ENCODE measurements around the gene SPINK2.

- TF ChIP-seq CTCF (conservative IDR thresholded peaks at IDR 0.05; ENCODE audit: low read depth, low read length) (no peak), CEBPB (IDR thresholded peaks at IDR 0.05; ENCODE audit: low read depth, low read length) (no peak), USF2 (IDR thresholded peaks at IDR 0.05; ENCODE audit: low read depth, low read length) (no peak), POLR2A (IDR thresholded peaks at IDR 0.05; ENCODE audit: low read depth, low read length) (no peak), RAD21 (IDR thresholded peaks at IDR 0.05; ENCODE audit: low read length) (no peak), MXI1 (IDR thresholded peaks at IDR 0.05; ENCODE audit: borderline replicate concordance, low read depth, low read length) (no peak), FOS (IDR thresholded peaks at IDR 0.05; ENCODE audit: low read depth, low read length) (no peak), RFX5 (IDR thresholded peaks at IDR 0.05; ENCODE audit: low read depth, low read length) (no peak), SMC3 (IDR thresholded peaks at IDR 0.05; ENCODE audit: low read depth, low read length) (no peak)
Measured at GRCh38 chr4:56788081-56788480, 33.4 kb downstream of the SPINK2 start.
